ENCODE measurements around the gene NHSL2. TPM values are rescaled to one million over a fixed set of nuclear protein-coding genes. Genes with fewer than 3 reads are reported as not detected.

Gene NHSL2
- polyA plus RNA-seq, 1 of the 3 experiments (the other 2 are of a cell fraction) = 0.61 TPM

DNA sequence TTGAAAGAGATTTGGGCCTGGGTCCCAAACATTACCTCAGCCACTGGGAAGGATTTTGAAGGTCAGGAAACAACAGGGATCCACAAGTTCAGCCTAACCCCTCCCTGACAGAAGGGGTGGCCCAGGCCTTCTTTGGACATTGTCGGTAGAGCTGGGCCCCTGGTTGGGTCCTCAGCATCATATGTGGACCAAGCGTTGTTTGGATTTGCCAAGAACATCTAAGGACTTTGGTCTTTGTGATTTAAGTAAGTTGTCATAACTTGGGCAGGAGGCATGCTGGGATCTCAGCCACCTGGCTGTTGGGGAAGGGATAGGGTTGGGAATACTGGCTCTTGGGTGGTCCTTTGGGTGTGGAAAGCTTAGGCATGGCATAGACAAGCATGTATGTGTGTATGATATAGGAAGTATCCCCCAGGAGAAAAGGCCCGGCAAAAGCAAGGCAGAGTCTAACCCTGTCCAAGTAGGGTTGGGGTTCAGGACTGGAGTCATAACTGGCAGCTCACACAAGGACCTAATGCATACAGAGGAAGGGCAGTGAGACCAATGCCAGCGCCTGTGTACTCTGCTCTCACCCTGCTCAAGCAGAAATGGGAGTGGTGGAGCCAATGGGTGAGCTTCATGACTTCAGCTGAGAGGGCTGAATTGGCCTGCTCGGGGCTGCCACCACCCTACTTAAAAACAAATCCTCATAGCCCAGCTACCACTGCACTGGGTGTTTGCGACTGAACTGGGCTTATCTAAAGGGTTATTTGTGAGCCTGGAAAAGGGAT is 118.2 kb downstream of the NHSL2 start (continued):
- no peak for TF ChIP-seq SIN3A (IDR thresholded peaks at IDR 0.05; ENCODE audit: borderline replicate concordance, low read depth, low read length)
- no peak for TF ChIP-seq ELF1 (IDR thresholded peaks at IDR 0.05)
- TF ChIP-seq MEF2A (IDR thresholded peaks at IDR 0.05; ENCODE audit: borderline replicate concordance, low read depth) = no peak
- no peak for TF ChIP-seq FOXJ3 (CRISPR knock-in tag; IDR thresholded peaks at IDR 0.05)

- H3K9me2 ChIP-seq = no peaks in the 10 kb centered on the region
- ChIA-PET POLR2A (interaction anchor here (0.9 to 1.5 kb wide), 3 partner anchors 19 to 97 kb away, joined by 3 to 4 read pairs (median 3); no protein-coding TSS in a partner anchor), CTCF (interaction anchor here (0.6 to 9.0 kb wide), 13 partner anchors 10 to 119 kb away, joined by 3 to 84 read pairs (median 4); partner anchors contain the start of gene NHSL2)
- H3K4me1 ChIP-seq (ENCODE audit: control insufficient read depth in 1 of 2, insufficient read depth in 2 of 2, low read depth in 1 of 2, low read length in 1 of 2) = peaks cover 18 to 33% of the 10 kb centered on the region in 2 experiments
- H3K79me2 ChIP-seq (ENCODE audit: insufficient read depth) = no peaks in the 10 kb centered on the region
- H3K27me3 ChIP-seq (ENCODE audit: insufficient read depth) = 0 out of 2 replicates have a peak, but pooled peaks cover 9% of the 10 kb centered on the region
- H3K4me3 ChIP-seq (ENCODE audit: low read depth in 2 of 2, low read length in 1 of 2) = peak overlapping the region in 1 of 2 experiments; percentile 40; a peak in 1 of 4 replicates
- peak overlapping the region; percentile 61 to 78 for H3K27ac ChIP-seq (ENCODE audit: low read depth in 2 of 2, low read length in 1 of 2)
- peak overlapping the region; percentile 27; the same call in 1 of the 2 replicates for H2AFZ ChIP-seq (ENCODE audit: low read depth)
- H3K36me3 ChIP-seq (replicated peaks in 1 of 2; ENCODE audit: control insufficient read depth in 1 of 2, insufficient read depth in 2 of 2, low read length in 1 of 2) = no peaks in the 10 kb centered on the region
- WGBS (ENCODE audit: low lambda C conversion rate) = 3% methylated on average over 7 of the region's 7 CpGs
- peak overlapping the region; percentile 78 for H3K4me2 ChIP-seq
- no peak overlapping the region for H3K9ac ChIP-seq
- peaks cover 21% of the 10 kb centered on the region for H3F3A ChIP-seq (replicated peaks; ENCODE audit: insufficient read depth)
- H4K20me1 ChIP-seq (ENCODE audit: insufficient read depth) = peaks cover 12% of the 10 kb centered on the region
- DNase-seq = peak; percentile 47
- no peaks in the 10 kb centered on the region for H3K9me3 ChIP-seq
- TF ChIP-seq EP300 (IDR thresholded peaks at IDR 0.05; ENCODE audit: borderline replicate concordance in 1 of 2, low read depth in 1 of 2, low read length in 1 of 2) (peak; percentile 57 to 90), USF2 (IDR thresholded peaks at IDR 0.05; ENCODE audit: borderline replicate concordance, low read depth, low read length) (no peak), NFIC (IDR thresholded peaks at IDR 0.05; ENCODE audit: borderline replicate concordance) (peak; percentile 91), GATA2 (CRISPR knock-in tag; IDR thresholded peaks at IDR 0.05) (peak; percentile 45; the same call in 1 of the 2 replicates), RCOR1 (IDR thresholded peaks at IDR 0.05; ENCODE audit: low read length) (peak; percentile 55; the same call in 1 of the 2 replicates), RFX5 (IDR thresholded peaks at IDR 0.05; ENCODE audit: low read length) (no peak), FOSL2 (IDR thresholded peaks at IDR 0.05; ENCODE audit: borderline replicate concordance, low read depth) (peak; percentile 96), POLR2AphosphoS5 (IDR thresholded peaks at IDR 0.05; ENCODE audit: low read depth, low read length) (peak; percentile 86; the same call in 1 of the 2 replicates), NRF1 (IDR thresholded peaks at IDR 0.05; ENCODE audit: low read depth, low read length) (no peak), TEAD4 (IDR thresholded peaks at IDR 0.05; ENCODE audit: borderline replicate concordance, insufficient read depth) (peak; percentile 83), IRF3 (IDR thresholded peaks at IDR 0.05; ENCODE audit: low read depth, low read length) (no peak), CTCF (IDR thresholded peaks at IDR 0.05) (no peak), ELF1 (IDR thresholded peaks at IDR 0.05) (no peak), REST (IDR thresholded peaks at IDR 0.05; ENCODE audit: low read depth, low read length) (0 out of 2 replicates have a peak, but pooled peaks have one; percentile 19), FOXJ3 (CRISPR knock-in tag; IDR thresholded peaks at IDR 0.05) (no peak)
- TF ChIP-seq, protein P1, sequence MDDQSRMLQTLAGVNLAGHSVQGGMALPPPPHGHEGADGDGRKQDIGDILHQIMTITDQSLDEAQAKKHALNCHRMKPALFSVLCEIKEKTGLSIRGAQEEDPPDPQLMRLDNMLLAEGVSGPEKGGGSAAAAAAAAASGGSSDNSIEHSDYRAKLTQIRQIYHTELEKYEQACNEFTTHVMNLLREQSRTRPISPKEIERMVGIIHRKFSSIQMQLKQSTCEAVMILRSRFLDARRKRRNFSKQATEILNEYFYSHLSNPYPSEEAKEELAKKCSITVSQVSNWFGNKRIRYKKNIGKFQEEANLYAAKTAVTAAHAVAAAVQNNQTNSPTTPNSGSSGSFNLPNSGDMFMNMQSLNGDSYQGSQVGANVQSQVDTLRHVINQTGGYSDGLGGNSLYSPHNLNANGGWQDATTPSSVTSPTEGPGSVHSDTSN (IDR thresholded peaks at IDR 0.05) = peak; percentile 98
These were observed 119.1 kb downstream of the NHSL2 start for GRCh38 chrX:72029483-72030411.
